Neural cell (in vitro differentiated cells): ENCODE results near the gene CAPS. TPM values are rescaled to one million over a fixed set of nuclear protein-coding genes. Genes with fewer than 3 reads are reported as not detected.

Source experiments
- H2AFZ ChIP-seq: fragments of 200-600, 300-800 bp; sonication (generic), shearing (Covaris generic); 2 replicates; pipeline ENCODE4 v1.6.0; 2014; ENCODE audit warnings: low read depth, mild to moderate bottlenecking, antibody characterized with exemption, low read length, moderate library complexity
- H3F3A ChIP-seq: fragments of 200-600 bp; shearing (Covaris generic); 2 replicates; pipeline ENCODE4 v1.6.1; 2016; ENCODE audit warnings: mild to moderate bottlenecking, moderate library complexity, mixed read lengths, antibody characterized with exemption, low read length; ENCODE audit not compliant: insufficient read depth, poor library complexity, severe bottlenecking
- H3K27ac ChIP-seq: fragments of 200-600, 300-800 bp; sonication (generic), shearing (Covaris generic); 2 replicates; pipeline ENCODE4 v1.5.1; 2014; ENCODE audit warnings: mild to moderate bottlenecking, low read length, moderate library complexity
- H3K27me3 ChIP-seq: fragments of 300-800, 200-600 bp; sonication (generic), shearing (Covaris generic); 2 replicates; pipeline ENCODE4 v1.6.0; 2014; ENCODE audit warnings: mild to moderate bottlenecking, low read depth, low read length, moderate library complexity; ENCODE audit not compliant: insufficient read depth
- H3K36me3 ChIP-seq: fragments of 300-800, 200-600 bp; sonication (generic), shearing (Covaris generic); 2 replicates; pipeline ENCODE4 v1.5.1; 2014; ENCODE audit warnings: mild to moderate bottlenecking, antibody characterized with exemption, low read length, moderate library complexity; ENCODE audit not compliant: insufficient read depth
- H3K4me2 ChIP-seq: fragments of 300-800, 200-600 bp; sonication (generic), shearing (Covaris generic); 2 replicates; pipeline ENCODE4 v1.6.0; 2014; ENCODE audit warnings: mild to moderate bottlenecking, low read length
- H3K4me3 ChIP-seq: fragments of 300-800, 200-600 bp; sonication (generic), shearing (Covaris generic); 2 replicates; pipeline ENCODE4 v1.5.1; 2014; ENCODE audit warnings: mild to moderate bottlenecking, low read length, moderate library complexity
- H3K79me2 ChIP-seq: fragments of 200-600 bp; shearing (Covaris generic); replicated peaks from 2 replicates; pipeline ENCODE4 v1.6.0; 2014; ENCODE audit warnings: mild to moderate bottlenecking, low read length, moderate library complexity; ENCODE audit not compliant: insufficient read depth
- H3K9ac ChIP-seq: fragments of 300-800, 200-600 bp; sonication (generic), shearing (Covaris generic); 2 replicates; pipeline ENCODE4 v1.6.1; 2016; ENCODE audit warnings: mild to moderate bottlenecking, low read length, mixed read lengths
- H3K9me2 ChIP-seq: fragments of 200-600 bp; shearing (Covaris generic); 2 replicates; pipeline ENCODE4 v1.6.1; 2016; ENCODE audit warnings: mild to moderate bottlenecking, low read length, mixed read lengths; ENCODE audit not compliant: insufficient read depth
- H3K9me3 ChIP-seq: fragments of 200-600, 300-800 bp; sonication (generic), shearing (Covaris generic); 2 replicates; pipeline ENCODE4 v1.6.1; 2016; ENCODE audit warnings: mild to moderate bottlenecking, mixed run types, low read length, moderate library complexity, mixed read lengths
- H4K20me1 ChIP-seq: fragments of 200-600 bp; shearing (Covaris generic); 2 replicates; pipeline ENCODE4 v1.6.1; 2016; ENCODE audit warnings: mild to moderate bottlenecking, mixed run types; ENCODE audit not compliant: insufficient read depth
- CTCF ChIP-seq: fragments of 450-650 bp; IDR thresholded peaks from 2 replicates; pipeline ENCODE4 v1.5.1; 2014; ENCODE audit warnings: antibody characterized with exemption, mild to moderate bottlenecking, moderate library complexity; ENCODE audit not compliant: poor library complexity, severe bottlenecking
- EP300 ChIP-seq: fragments of 450-650 bp; conservative IDR thresholded peaks from 2 replicates; pipeline ENCODE4 v1.6.1; 2014; ENCODE audit warnings: antibody characterized with exemption, mild to moderate bottlenecking, moderate library complexity; ENCODE audit not compliant: poor library complexity, severe bottlenecking
- EZH2 ChIP-seq: fragments of 200-600, 300-800 bp; shearing (Covaris generic), sonication (generic); IDR thresholded peaks from 2 replicates; pipeline ENCODE4 v1.6.1; 2014; ENCODE audit warnings: antibody characterized with exemption, low read length, borderline replicate concordance, mild to moderate bottlenecking; ENCODE audit not compliant: insufficient read depth, poor library complexity, severe bottlenecking
- MXI1 ChIP-seq: fragments of 450-650 bp; conservative IDR thresholded peaks from 2 replicates; pipeline ENCODE4 v1.6.1; 2014; ENCODE audit warnings: antibody characterized with exemption, mild to moderate bottlenecking; ENCODE audit not compliant: poor library complexity, severe bottlenecking
- POLR2AphosphoS5 ChIP-seq: IDR thresholded peaks from 2 replicates; pipeline ENCODE4 v1.6.1; 2012
- RAD21 ChIP-seq: fragments of 450-650 bp; conservative IDR thresholded peaks from 2 replicates; pipeline ENCODE4 v1.6.1; 2014; ENCODE audit warnings: antibody characterized with exemption, mild to moderate bottlenecking, moderate library complexity
- REST ChIP-seq: IDR thresholded peaks from 2 replicates; pipeline ENCODE4 v1.6.1; 2012; ENCODE audit warnings: borderline replicate concordance
- SMC3 ChIP-seq: fragments of 450-650 bp; conservative IDR thresholded peaks from 2 replicates; pipeline ENCODE4 v1.6.1; 2014; ENCODE audit warnings: antibody characterized with exemption, mild to moderate bottlenecking, moderate library complexity; ENCODE audit not compliant: poor library complexity
- TAF1 ChIP-seq: IDR thresholded peaks from 2 replicates; pipeline ENCODE4 v1.6.1; 2012; ENCODE audit warnings: low read depth
- polyA plus RNA-seq: library from polyadenylated mRNA; depleted of rRNA; stranded (reverse); fragments of >200 nt; gene quantifications from 2 replicates; pipeline ENCODE4 v1.2.3, GENCODE V29; 2014

The CAPS gene
- polyA plus RNA-seq, 1 donor from 2014 or later = 10.5 TPM

GRCh38 chr19:5880196-5880595 is 33.9 kb upstream of the CAPS start:
- Histone ChIP-seq H3K9me2 (no peaks in the 10 kb centered on the region), H2AFZ (no peak overlapping the region), H3K27me3 (no peaks in the 10 kb centered on the region), H3K36me3 (no peaks in the 10 kb centered on the region), H3K4me2 (no peak overlapping the region), H3K79me2 (no peaks in the 10 kb centered on the region), H3K27ac (no peak overlapping the region), H3F3A (no peaks in the 10 kb centered on the region), H3K4me3 (no peak overlapping the region), H3K9ac (no peak overlapping the region), H3K9me3 (no peaks in the 10 kb centered on the region), H4K20me1 (no peaks in the 10 kb centered on the region)
- TF ChIP-seq MXI1 (no peak), SMC3 (no peak), POLR2AphosphoS5 (no peak), EP300 (no peak), CTCF (no peak), REST (no peak), EZH2 (no peak), TAF1 (no peak), RAD21 (no peak)

- TF ChIP-seq POLR2AphosphoS5 (no peak), RAD21 (no peak), SMC3 (no peak), CTCF (no peak), REST (no peak), EP300 (no peak), MXI1 (no peak), TAF1 (no peak), EZH2 (no peak)
- no peak overlapping the region for H2AFZ ChIP-seq
- H3K79me2 ChIP-seq = no peaks in the 10 kb centered on the region
- no peaks in the 10 kb centered on the region for H3K36me3 ChIP-seq
- no peak overlapping the region for H3K4me2 ChIP-seq
- H4K20me1 ChIP-seq = no peaks in the 10 kb centered on the region
- H3K27ac ChIP-seq = no peak overlapping the region
- H3K27me3 ChIP-seq = no peaks in the 10 kb centered on the region
- no peak overlapping the region for H3K9ac ChIP-seq
- H3K9me2 ChIP-seq = no peaks in the 10 kb centered on the region
- no peaks in the 10 kb centered on the region for H3K9me3 ChIP-seq
- no peak overlapping the region for H3K4me3 ChIP-seq
- no peaks in the 10 kb centered on the region for H3F3A ChIP-seq
Measured at GRCh38 chr19:5880604-5881078, 33.4 kb upstream of the CAPS start.
